Smooth muscle cell (in vitro differentiated cells): ENCODE measurements around the gene ZDBF2. TPM values are rescaled to one million over a fixed set of nuclear protein-coding genes. Genes with fewer than 3 reads are reported as not detected.

Source experiments
- DNase-seq: peaks from one replicate; lab custom pipeline; 2025; ENCODE audit not compliant: unreplicated experiment; lab: John Stamatoyannopoulos, UW
- H2AFZ ChIP-seq: fragments of 200-600 bp; sonication (generic); 2 replicates; pipeline ENCODE4 v1.6.0; 2016; ENCODE audit warnings: antibody characterized with exemption, low read depth, mild to moderate bottlenecking
- H3F3A ChIP-seq: fragments of 200-600 bp; sonication (generic); 2 replicates; pipeline ENCODE4 v1.6.0; 2017; ENCODE audit warnings: antibody characterized with exemption, low read depth
- H3K27ac ChIP-seq: fragments of 200-600 bp; sonication (generic); 2 replicates; pipeline ENCODE4 v1.5.1; 2016; ENCODE audit warnings: low read depth, mild to moderate bottlenecking
- H3K27me3 ChIP-seq: fragments of 200-600 bp; sonication (generic); 2 replicates; pipeline ENCODE4 v1.6.1; 2016; ENCODE audit warnings: low read depth, mild to moderate bottlenecking
- H3K36me3 ChIP-seq: fragments of 200-600 bp; sonication (generic); 2 replicates; pipeline ENCODE4 v1.5.1; 2016; ENCODE audit warnings: low read depth
- H3K4me1 ChIP-seq: fragments of 200-600 bp; sonication (generic); 2 replicates; pipeline ENCODE4 v1.5.1; 2016; ENCODE audit warnings: low read depth
- H3K4me2 ChIP-seq: fragments of 200-600 bp; sonication (generic); 2 replicates; pipeline ENCODE4 v1.6.0; 2016; ENCODE audit warnings: mild to moderate bottlenecking
- H3K4me3 ChIP-seq: fragments of 200-600 bp; sonication (generic); 2 replicates; pipeline ENCODE4 v1.5.1; 2016; ENCODE audit warnings: mild to moderate bottlenecking
- H3K79me2 ChIP-seq: fragments of 200-600 bp; sonication (generic); 2 replicates; pipeline ENCODE4 v1.6.0; 2016; ENCODE audit warnings: low read depth, mild to moderate bottlenecking
- H3K9ac ChIP-seq: fragments of 200-600 bp; sonication (generic); 2 replicates; pipeline ENCODE4 v1.6.0; 2016; ENCODE audit warnings: low read depth
- H3K9me3 ChIP-seq: fragments of 200-600 bp; sonication (generic); replicated peaks from 2 replicates; pipeline ENCODE4 v1.5.1; 2016; ENCODE audit warnings: low read depth
- H4K20me1 ChIP-seq: fragments of 200-600 bp; sonication (generic); 2 replicates; pipeline ENCODE4 v1.6.0; 2016; ENCODE audit warnings: low read depth
- WGBS: methylation state at CpG from one replicate; pipeline ENCODE4 v1.1.7; 2016; ENCODE audit warnings: low lambda C conversion rate; 5-methylcytosine and 5-hydroxymethylcytosine counted together
- polyA plus RNA-seq: library from polyadenylated mRNA; unstranded; fragments of >200 nt; fragmentation: Nextera tagmentation; extraction: Ambion mirVana; gene quantifications from 2 replicates; pipeline ENCODE4 v1.2.1, GENCODE V29; 2016
- total RNA-seq: library from RNA; depleted of rRNA; stranded (reverse); fragments of >200 nt; gene quantifications from 2 replicates; pipeline ENCODE4 v1.2.3, GENCODE V29; 2014
- TF ChIP-seq, protein P1 (sequence below): fragments of 200-600 bp; sonication (generic); IDR thresholded peaks from 2 replicates; pipeline ENCODE4 v1.5.1; 2017; ENCODE audit warnings: borderline replicate concordance, mild to moderate bottlenecking, antibody characterized with exemption; ENCODE audit not compliant: insufficient read depth, poor library complexity, severe bottlenecking

ZDBF2 gene
- total and polyA plus RNA-seq, 2 experiments from 2014 or later, result 2.8 to 22.7 TPM

DNA sequence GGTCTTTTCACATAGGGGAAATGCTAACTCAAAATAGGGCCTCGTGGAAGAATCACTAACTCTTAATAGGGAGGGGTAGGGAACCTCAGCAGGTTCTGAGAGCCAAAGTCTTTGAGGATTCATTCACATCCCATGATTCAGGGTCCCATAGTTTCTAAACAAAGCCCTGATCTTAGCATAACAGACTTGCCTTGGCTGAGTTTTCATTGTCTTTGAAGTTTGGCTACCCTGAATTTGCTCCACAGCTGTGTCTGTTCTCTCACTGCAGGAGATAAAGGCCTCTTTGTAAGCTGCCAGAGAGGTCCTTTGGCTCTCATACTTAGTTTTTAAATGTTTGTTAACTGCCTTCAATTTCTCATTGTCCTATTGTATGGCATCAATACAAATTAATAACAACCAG, 54.5 kb downstream of the ZDBF2 start:
- Histone ChIP-seq H2AFZ (no peak overlapping the region), H3K27me3 (no peaks in the 10 kb centered on the region), H3K36me3 (no peaks in the 10 kb centered on the region), H3K9me3 (no peaks in the 10 kb centered on the region), H3K79me2 (no peaks in the 10 kb centered on the region), H3K4me1 (no peaks in the 10 kb centered on the region), H4K20me1 (no peaks in the 10 kb centered on the region), H3F3A (no peaks in the 10 kb centered on the region), H3K4me2 (no peak overlapping the region), H3K27ac (no peak overlapping the region), H3K9ac (no peak overlapping the region), H3K4me3 (no peak overlapping the region)
- TF ChIP-seq, protein P1, sequence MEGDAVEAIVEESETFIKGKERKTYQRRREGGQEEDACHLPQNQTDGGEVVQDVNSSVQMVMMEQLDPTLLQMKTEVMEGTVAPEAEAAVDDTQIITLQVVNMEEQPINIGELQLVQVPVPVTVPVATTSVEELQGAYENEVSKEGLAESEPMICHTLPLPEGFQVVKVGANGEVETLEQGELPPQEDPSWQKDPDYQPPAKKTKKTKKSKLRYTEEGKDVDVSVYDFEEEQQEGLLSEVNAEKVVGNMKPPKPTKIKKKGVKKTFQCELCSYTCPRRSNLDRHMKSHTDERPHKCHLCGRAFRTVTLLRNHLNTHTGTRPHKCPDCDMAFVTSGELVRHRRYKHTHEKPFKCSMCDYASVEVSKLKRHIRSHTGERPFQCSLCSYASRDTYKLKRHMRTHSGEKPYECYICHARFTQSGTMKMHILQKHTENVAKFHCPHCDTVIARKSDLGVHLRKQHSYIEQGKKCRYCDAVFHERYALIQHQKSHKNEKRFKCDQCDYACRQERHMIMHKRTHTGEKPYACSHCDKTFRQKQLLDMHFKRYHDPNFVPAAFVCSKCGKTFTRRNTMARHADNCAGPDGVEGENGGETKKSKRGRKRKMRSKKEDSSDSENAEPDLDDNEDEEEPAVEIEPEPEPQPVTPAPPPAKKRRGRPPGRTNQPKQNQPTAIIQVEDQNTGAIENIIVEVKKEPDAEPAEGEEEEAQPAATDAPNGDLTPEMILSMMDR, result no peak
- DNase-seq, result no peak
- 67% methylated on average over 1 of the region's 1 CpG for WGBS

DNA sequence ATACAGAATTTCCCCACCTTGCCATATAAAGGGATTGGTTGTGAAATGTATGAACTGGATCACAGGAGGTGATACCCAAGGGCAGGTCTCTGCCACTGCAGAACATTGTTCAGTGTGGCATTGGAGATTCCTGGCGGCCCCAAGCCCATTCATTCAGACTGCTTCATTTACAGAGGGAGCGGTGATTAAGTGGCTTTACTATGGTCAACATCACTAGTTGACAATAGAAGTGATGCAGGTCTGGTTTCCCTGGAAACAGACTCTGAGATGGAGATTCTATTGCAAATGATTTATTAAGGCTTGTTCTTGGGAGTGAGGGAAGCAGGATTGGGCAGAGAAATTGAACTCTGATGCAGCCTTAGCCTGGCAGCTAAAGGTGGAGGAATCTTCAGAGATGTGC, 62.4 kb downstream of the ZDBF2 start:
- H3K27me3 ChIP-seq, result no peaks in the 10 kb centered on the region
- no peak overlapping the region for H3K4me2 ChIP-seq
- H4K20me1 ChIP-seq, result no peaks in the 10 kb centered on the region
- no peaks in the 10 kb centered on the region for H3F3A ChIP-seq
- DNase-seq, result no peak
- no peak overlapping the region for H3K27ac ChIP-seq
- H3K9me3 ChIP-seq, result no peaks in the 10 kb centered on the region
- TF ChIP-seq, protein P1, result no peak
- no peak overlapping the region for H2AFZ ChIP-seq
- H3K4me3 ChIP-seq, result no peak overlapping the region
- WGBS, result 86% methylated on average over 2 of the region's 2 CpGs
- H3K4me1 ChIP-seq, result no peaks in the 10 kb centered on the region
- no peaks in the 10 kb centered on the region for H3K79me2 ChIP-seq
- no peaks in the 10 kb centered on the region for H3K36me3 ChIP-seq
- no peak overlapping the region for H3K9ac ChIP-seq

DNA sequence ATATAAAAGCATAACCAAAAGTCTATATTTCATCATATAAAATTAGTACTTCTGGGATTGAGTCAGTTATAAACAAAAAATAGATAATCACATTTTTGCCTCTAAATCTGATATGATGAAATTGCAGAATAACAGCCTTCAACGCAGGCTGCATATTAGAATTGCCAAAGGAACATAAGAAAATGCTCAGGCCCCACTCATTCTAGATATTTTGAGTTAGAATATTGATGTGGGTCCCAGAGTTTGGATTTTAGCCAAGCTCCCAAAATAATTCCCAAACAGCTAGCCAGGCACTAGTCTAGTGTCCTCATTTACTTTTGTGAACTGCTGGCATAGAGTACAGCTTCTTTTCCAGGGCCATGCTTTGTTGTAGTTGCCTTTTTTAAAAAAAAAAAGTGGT, 63.5 kb downstream of the ZDBF2 start:
- Histone ChIP-seq H3K4me3 (no peak overlapping the region), H3K9ac (no peak overlapping the region), H3K79me2 (no peaks in the 10 kb centered on the region), H3F3A (no peaks in the 10 kb centered on the region), H3K27ac (no peak overlapping the region), H3K4me2 (no peak overlapping the region), H3K9me3 (no peaks in the 10 kb centered on the region), H3K36me3 (no peaks in the 10 kb centered on the region), H3K27me3 (no peaks in the 10 kb centered on the region), H4K20me1 (no peaks in the 10 kb centered on the region), H3K4me1 (no peaks in the 10 kb centered on the region), H2AFZ (no peak overlapping the region)
- 81% methylated on average over 1 of the region's 1 CpG for WGBS
- TF ChIP-seq, protein P1, result no peak
- DNase-seq, result no peak

GRCh38 chr2:206341396-206341795, 66.9 kb downstream of the ZDBF2 start:
- H3K4me2 ChIP-seq, result no peak overlapping the region
- WGBS, result 82% methylated on average over 4 of the region's 4 CpGs
- no peaks in the 10 kb centered on the region for H3K9me3 ChIP-seq
- TF ChIP-seq, protein P1, result no peak
- H3K4me1 ChIP-seq, result no peaks in the 10 kb centered on the region
- H3K79me2 ChIP-seq, result no peaks in the 10 kb centered on the region
- no peaks in the 10 kb centered on the region for H3F3A ChIP-seq
- H3K4me3 ChIP-seq, result no peak overlapping the region
- H2AFZ ChIP-seq, result no peak overlapping the region
- H3K36me3 ChIP-seq, result no peaks in the 10 kb centered on the region
- H3K9ac ChIP-seq, result no peak overlapping the region
- no peaks in the 10 kb centered on the region for H3K27me3 ChIP-seq
- no peaks in the 10 kb centered on the region for H4K20me1 ChIP-seq
- H3K27ac ChIP-seq, result no peak overlapping the region
- DNase-seq, result no peak
